Activated CD8-positive, alpha-beta T cell treated with anti-CD3 and anti-CD28 coated beads for 36 hours (primary cell): ENCODE measurements around the gene SH3D19. TPM values are rescaled to one million over a fixed set of nuclear protein-coding genes. Genes with fewer than 3 reads are reported as not detected.

ENCODE experiments used
- ATAC-seq: fragments of 200-7000 bp; cut with Tn5 transposase; one replicate; pipeline ENCODE4 v1.10.0; 2021; ENCODE audit warnings: mild to moderate bottlenecking, moderate library complexity
- CTCF ChIA-PET: fragments of 350-600 bp; sonication (Branson Sonifier 250); formaldehyde crosslinking; loops from one replicate; lab custom pipeline; 2021; ENCODE audit warnings: antibody characterized with exemption; lab: Charles Lee
- POLR2A ChIA-PET: fragments of 350-600 bp; sonication (Branson Sonifier 250); formaldehyde crosslinking; loops from one replicate; lab custom pipeline; 2021; ENCODE audit warnings: antibody characterized with exemption; lab: Charles Lee
- DNase-seq: peaks from one replicate; pipeline ENCODE4 v3.0.0-alpha.2; 2020
- H3K27ac Mint-ChIP-seq: one replicate; pipeline ENCODE4 v1.8.0; 2021; ENCODE audit warnings: mild to moderate bottlenecking, mixed read lengths
- H3K27me3 Mint-ChIP-seq: one replicate; pipeline ENCODE4 v1.8.0; 2021; ENCODE audit warnings: mixed read lengths
- H3K36me3 Mint-ChIP-seq: one replicate; pipeline ENCODE4 v1.8.0; 2021; ENCODE audit warnings: low read depth, mixed read lengths
- H3K4me1 Mint-ChIP-seq: one replicate; pipeline ENCODE4 v1.8.0; 2021; ENCODE audit warnings: low read depth, mixed read lengths
- H3K4me3 Mint-ChIP-seq: one replicate; pipeline ENCODE4 v1.8.0; 2021; ENCODE audit warnings: mild to moderate bottlenecking, moderate library complexity, mixed read lengths
- H3K9me3 Mint-ChIP-seq: one replicate; pipeline ENCODE4 v1.8.0; 2021; ENCODE audit warnings: mixed read lengths
- intact Hi-C: fragments of 100-400 bp; cut with micrococcal nuclease; formaldehyde crosslinking; loops from one replicate; pipeline ENCODE4 v1.10.0; 2022
- total RNA-seq, 2 experiments: library from RNA; stranded (reverse); gene quantifications; one replicate each; pipeline ENCODE4 v1.2.3, GENCODE V29; 2021
- TF ChIP-seq, protein P1 (sequence below): fragments of 200-600 bp; IDR thresholded peaks from one replicate; pipeline ENCODE4 v1.8.0; 2022; ENCODE audit warnings: antibody characterized with exemption, mild to moderate bottlenecking

SH3D19 gene
- total RNA-seq, 2 experiments from 2014 or later: not detected

DNA sequence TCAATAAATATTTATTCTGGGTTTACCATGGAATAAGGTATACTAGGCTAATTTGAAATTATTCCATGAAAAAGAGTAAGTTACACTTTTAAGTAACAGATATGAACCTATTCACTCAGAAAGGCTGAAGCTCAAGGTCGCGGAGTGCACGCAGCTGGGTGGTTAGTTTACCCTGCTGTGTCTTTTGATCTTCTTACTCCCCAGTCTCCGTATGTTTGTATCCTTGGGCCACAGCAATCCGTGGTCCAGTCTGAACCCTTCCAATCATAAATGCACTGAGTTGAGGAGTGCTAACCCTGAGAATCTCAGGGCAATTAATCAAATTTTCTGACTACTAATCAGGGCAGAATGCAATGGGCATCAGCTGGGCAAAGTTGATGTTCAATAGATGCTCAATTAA, 192.1 kb downstream of the SH3D19 start:
- no peak for ATAC-seq
- Mint-ChIP-seq H3K4me3 (no peak overlapping the region), H3K4me1 (no peaks in the 10 kb centered on the region), H3K36me3 (no peaks in the 10 kb centered on the region), H3K27ac (no peak overlapping the region), H3K27me3 (no peaks in the 10 kb centered on the region), H3K9me3 (no peaks in the 10 kb centered on the region)
- ChIA-PET CTCF (interaction anchor here (1.5 kb wide), 1 partner anchor 16 kb away, joined by 3 read pairs; no protein-coding TSS in a partner anchor), POLR2A (no interaction called here)
- TF ChIP-seq, protein P1, sequence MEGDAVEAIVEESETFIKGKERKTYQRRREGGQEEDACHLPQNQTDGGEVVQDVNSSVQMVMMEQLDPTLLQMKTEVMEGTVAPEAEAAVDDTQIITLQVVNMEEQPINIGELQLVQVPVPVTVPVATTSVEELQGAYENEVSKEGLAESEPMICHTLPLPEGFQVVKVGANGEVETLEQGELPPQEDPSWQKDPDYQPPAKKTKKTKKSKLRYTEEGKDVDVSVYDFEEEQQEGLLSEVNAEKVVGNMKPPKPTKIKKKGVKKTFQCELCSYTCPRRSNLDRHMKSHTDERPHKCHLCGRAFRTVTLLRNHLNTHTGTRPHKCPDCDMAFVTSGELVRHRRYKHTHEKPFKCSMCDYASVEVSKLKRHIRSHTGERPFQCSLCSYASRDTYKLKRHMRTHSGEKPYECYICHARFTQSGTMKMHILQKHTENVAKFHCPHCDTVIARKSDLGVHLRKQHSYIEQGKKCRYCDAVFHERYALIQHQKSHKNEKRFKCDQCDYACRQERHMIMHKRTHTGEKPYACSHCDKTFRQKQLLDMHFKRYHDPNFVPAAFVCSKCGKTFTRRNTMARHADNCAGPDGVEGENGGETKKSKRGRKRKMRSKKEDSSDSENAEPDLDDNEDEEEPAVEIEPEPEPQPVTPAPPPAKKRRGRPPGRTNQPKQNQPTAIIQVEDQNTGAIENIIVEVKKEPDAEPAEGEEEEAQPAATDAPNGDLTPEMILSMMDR: no peak
- intact Hi-C loops: no loop called here
- DNase-seq: no peak

GRCh38 chr4:151129796-151130195, 195.6 kb downstream of the SH3D19 start:
- ATAC-seq: no peak
- Mint-ChIP-seq H3K4me1 (no peaks in the 10 kb centered on the region), H3K9me3 (no peaks in the 10 kb centered on the region), H3K27me3 (no peaks in the 10 kb centered on the region), H3K27ac (no peak overlapping the region), H3K36me3 (no peaks in the 10 kb centered on the region), H3K4me3 (no peak overlapping the region)
- DNase-seq: no peak
- intact Hi-C loops: no loop called here
- TF ChIP-seq, protein P1: no peak
- ChIA-PET POLR2A (no interaction called here), CTCF (interaction anchor here (2.1 kb wide), 1 partner anchor 12 kb away, joined by 9 read pairs; no protein-coding TSS in a partner anchor)

DNA sequence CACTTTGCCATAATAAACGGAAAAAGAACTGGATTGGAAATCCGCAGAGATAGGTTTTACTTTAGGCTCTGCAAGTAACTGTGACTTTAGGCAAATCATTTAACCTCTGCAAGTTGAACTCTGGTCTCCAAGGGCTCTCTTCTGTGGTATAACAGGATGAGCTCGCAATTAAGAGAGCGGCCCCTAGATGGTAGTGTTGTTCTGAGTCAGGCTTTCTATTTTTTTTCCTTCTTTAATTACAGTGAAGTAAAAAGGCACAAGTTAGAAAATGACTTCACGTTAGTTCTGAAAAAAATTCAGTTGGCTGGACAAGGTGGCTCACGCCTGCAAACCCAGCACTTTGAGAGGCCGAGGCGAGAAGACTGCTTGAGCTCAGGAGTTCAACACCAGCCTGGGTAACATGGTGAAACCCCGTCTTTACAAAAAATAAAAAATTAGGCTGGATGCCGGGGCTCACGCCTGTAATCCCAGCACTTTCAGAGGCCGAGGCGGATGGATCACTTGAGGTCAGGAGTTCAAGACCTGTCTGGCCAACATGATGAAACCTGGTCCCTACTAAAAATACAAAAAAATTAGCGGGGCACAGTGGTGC, 207.9 kb downstream of the SH3D19 start:
- POLR2A ChIA-PET: interaction anchor here (0.5 to 1.4 kb wide), 4 partner anchors 11 to 819 kb away, joined by 3 to 5 read pairs (median 5); partner anchors contain the start of gene RPS3A
- peaks cover 5% of the 10 kb centered on the region for H3K4me1 Mint-ChIP-seq

DNA sequence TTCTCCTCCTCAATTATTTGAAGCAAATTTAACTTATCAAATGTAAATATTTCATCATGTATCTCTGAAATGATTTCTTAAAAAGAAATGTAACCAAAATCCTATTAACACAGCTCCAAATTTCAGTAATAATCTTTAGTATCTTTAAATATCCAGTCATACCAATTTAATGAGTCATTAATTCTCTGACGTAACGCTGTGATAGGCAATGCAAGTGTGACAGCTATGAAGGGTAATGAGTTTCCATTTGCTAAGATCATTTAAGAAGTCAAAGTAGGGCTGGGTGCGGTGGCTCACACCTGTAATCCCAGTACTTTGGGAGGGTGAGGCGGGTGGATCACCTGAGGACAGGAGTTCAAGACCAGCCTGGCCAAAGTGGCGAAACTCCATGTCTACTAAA, 210.4 kb downstream of the SH3D19 start:
- no peaks in the 10 kb centered on the region for H3K27me3 Mint-ChIP-seq
- TF ChIP-seq, protein P1: no peak
- no peaks in the 10 kb centered on the region for H3K9me3 Mint-ChIP-seq
- peaks cover 2% of the 10 kb centered on the region for H3K4me1 Mint-ChIP-seq
- ChIA-PET POLR2A (interaction anchor here (0.6 to 2.9 kb wide), 6 partner anchors 10 to 144 kb away, joined by 3 to 22 read pairs (median 4); partner anchors contain the start of gene RPS3A), CTCF (interaction anchor here (3.7 kb wide), 1 partner anchor 12 kb away, joined by 17 read pairs; no protein-coding TSS in a partner anchor)
- H3K27ac Mint-ChIP-seq: no peak overlapping the region
- ATAC-seq (no peak), DNase-seq (no peak)
- H3K4me3 Mint-ChIP-seq: no peak overlapping the region
- H3K36me3 Mint-ChIP-seq: peaks cover 6% of the 10 kb centered on the region
- intact Hi-C loops: loop anchor here (5.0 kb wide), 1 partner anchor 247 kb away; no protein-coding TSS in a partner anchor

More for the DNA sequence above, 207.9 kb downstream of the SH3D19 start:
- CTCF ChIA-PET: interaction anchor here (0.6 to 2.6 kb wide), 24 partner anchors 9 to 1066 kb away, joined by 3 to 23 read pairs (median 3); partner anchors contain the start of genes LRBA and PRSS48
- Mint-ChIP-seq H3K27me3 (no peaks in the 10 kb centered on the region), H3K9me3 (no peaks in the 10 kb centered on the region), H3K4me3 (no peak overlapping the region), H3K27ac (no peak overlapping the region), H3K36me3 (peaks cover 3% of the 10 kb centered on the region)
- intact Hi-C loops: loop anchor here (5.0 kb wide), 1 partner anchor 245 kb away; no protein-coding TSS in a partner anchor
- TF ChIP-seq, protein P1: peak; percentile 74
- DNase-seq (peak; percentile 73), ATAC-seq (peak; percentile 79)

- intact Hi-C loops: no loop called here
- ATAC-seq: no peak
- CTCF ChIA-PET: interaction anchor here (3.7 kb wide), 1 partner anchor 12 kb away, joined by 17 read pairs; no protein-coding TSS in a partner anchor
Observed at GRCh38 chr4:151114338-151114737, 211.1 kb downstream of the SH3D19 start.

More at GRCh38 chr4:151114338-151114737, 211.1 kb downstream of the SH3D19 start:
- no peak overlapping the region for H3K27ac Mint-ChIP-seq
- no peaks in the 10 kb centered on the region for H3K9me3 Mint-ChIP-seq
- no peak for DNase-seq
- TF ChIP-seq, protein P1: no peak
- H3K27me3 Mint-ChIP-seq: no peaks in the 10 kb centered on the region
- H3K36me3 Mint-ChIP-seq: peaks cover 6% of the 10 kb centered on the region
- H3K4me3 Mint-ChIP-seq: no peak overlapping the region
- POLR2A ChIA-PET: interaction anchor here (1.0 to 2.9 kb wide), 8 partner anchors 10 to 143 kb away, joined by 3 to 22 read pairs (median 4); partner anchors contain the start of genes LRBA and RPS3A
- peaks cover 2% of the 10 kb centered on the region for H3K4me1 Mint-ChIP-seq
